GM12801 (cell line): ENCODE measurements around the gene PKP1.

Source experiments
- TF ChIP-seq, protein P1 (sequence below): IDR thresholded peaks from one replicate; pipeline ENCODE4 v1.5.1; 2011; ENCODE audit warnings: control low read depth; ENCODE audit not compliant: insufficient read length; ENCODE audit errors: extremely low read depth

The PKP1 gene

DNA sequence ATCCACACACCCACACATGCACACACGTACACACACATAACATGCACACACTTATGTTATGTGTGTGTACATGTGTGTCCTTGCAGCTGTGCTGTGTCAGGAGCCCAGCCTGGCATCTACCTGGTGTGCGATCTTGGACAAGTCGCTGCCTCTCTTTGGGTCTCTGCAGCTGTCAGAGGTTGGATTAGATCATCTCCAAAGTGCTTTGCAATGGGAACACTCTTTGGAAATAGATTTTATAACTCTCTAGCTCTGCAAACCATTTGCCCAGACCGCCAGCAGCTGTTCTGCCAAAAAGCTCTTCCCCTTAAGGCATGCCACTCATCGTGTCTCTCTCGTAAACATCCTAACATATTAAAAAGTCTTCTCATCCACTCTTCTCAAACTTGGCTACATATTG lies 4.7 kb downstream of the PKP1 start:
- TF ChIP-seq, protein P1, sequence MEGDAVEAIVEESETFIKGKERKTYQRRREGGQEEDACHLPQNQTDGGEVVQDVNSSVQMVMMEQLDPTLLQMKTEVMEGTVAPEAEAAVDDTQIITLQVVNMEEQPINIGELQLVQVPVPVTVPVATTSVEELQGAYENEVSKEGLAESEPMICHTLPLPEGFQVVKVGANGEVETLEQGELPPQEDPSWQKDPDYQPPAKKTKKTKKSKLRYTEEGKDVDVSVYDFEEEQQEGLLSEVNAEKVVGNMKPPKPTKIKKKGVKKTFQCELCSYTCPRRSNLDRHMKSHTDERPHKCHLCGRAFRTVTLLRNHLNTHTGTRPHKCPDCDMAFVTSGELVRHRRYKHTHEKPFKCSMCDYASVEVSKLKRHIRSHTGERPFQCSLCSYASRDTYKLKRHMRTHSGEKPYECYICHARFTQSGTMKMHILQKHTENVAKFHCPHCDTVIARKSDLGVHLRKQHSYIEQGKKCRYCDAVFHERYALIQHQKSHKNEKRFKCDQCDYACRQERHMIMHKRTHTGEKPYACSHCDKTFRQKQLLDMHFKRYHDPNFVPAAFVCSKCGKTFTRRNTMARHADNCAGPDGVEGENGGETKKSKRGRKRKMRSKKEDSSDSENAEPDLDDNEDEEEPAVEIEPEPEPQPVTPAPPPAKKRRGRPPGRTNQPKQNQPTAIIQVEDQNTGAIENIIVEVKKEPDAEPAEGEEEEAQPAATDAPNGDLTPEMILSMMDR: no peak

DNA sequence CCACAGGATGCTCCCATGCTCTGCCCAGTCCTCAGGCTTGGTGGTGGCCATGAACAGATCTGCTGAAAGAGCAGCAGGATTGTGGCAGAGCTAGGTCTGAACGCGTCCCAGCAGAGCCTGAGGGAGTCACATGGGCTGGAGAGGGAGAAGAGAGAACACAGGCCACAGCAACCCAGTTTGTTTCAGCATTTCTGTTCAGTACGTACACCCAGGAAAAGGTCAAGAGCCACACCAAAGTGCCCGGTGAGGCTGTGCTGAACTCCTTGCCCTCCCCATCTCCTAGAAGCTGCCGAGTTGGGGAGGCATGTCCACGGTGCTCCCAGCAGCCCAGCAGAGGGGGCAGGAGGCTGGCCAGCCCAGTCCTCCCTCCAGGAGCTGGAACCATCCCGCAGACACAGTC lies 5.5 kb downstream of the PKP1 start:
- TF ChIP-seq, protein P1: no peak

DNA sequence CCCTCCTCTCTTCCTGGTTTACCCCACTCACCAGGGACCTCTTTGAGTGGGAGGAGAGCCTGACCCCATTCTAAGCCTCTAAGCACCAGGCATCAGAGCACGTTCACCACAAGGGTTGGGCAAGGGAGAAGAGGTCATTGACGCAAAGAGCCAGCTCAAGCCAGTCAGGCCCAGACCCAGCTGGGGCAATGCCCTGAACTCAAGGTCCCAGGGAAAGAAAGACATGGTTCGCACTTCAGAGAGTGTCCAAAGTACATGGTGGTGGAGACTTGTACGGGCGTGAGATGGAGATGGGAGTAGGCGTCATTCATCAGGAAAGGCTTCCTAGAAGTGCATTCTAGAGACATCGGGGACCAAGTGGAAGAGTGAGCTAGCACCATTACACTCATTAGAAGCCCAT lies 7.2 kb downstream of the PKP1 start:
- TF ChIP-seq, protein P1: no peak

DNA sequence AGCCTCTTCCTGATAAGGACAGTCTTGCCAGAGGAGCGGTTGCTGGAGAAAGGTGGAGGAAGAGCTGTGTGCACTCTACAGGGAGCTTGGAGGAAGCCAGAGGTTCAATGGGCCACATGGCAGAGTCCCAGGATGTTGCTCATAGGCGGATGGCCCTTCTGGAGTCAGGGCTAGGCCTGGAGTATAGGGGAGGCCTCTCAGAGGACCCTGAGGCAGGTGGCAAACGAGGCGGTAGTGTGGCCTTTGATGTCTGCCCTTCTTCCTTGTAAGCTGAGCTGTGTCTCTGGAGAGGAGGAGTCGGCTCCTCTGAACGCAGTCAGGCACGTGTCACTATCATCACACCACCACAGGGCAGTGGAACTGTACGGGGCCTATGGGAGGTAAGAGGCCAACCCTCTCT lies 8.6 kb downstream of the PKP1 start:
- TF ChIP-seq, protein P1: no peak

DNA sequence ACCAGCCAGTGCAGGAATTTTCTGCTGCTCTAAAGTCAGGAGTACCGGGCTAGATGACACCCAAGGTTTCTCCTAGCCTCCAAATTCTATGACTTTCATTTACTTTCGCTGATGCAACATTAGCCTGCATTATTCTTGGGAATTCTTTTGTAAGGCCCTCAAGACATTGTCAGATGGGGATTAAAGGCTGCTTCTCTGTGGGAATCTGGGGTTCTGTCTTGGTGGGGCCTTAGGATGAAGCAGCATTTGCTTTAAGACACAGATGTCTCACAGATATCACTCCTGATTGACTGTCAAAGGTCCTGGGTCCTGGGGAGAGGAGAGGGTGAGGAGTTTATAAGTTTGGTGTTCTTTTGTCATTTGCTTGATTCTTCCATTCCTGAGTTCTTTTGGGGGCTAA lies 11.6 kb downstream of the PKP1 start:
- TF ChIP-seq, protein P1: no peak

DNA sequence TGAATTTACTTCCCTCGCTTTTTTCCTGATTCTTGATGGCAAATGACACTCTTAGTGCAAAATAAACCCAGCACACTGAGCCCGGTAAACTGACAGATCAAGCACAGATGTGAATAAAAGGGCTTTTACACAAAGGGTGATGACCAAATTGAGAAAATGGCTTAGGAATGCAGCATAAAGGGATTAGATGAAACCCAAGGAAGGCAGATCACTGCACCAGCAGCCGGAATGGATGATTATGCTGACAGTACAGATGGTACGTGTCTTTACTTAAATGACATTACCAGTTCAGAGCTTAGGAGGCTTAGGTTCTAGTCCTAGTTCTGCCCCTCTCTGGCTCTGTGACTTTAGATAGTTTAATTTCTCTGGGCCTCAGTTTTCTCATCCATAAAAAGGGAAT lies 12.0 kb downstream of the PKP1 start:
- TF ChIP-seq, protein P1: no peak

DNA sequence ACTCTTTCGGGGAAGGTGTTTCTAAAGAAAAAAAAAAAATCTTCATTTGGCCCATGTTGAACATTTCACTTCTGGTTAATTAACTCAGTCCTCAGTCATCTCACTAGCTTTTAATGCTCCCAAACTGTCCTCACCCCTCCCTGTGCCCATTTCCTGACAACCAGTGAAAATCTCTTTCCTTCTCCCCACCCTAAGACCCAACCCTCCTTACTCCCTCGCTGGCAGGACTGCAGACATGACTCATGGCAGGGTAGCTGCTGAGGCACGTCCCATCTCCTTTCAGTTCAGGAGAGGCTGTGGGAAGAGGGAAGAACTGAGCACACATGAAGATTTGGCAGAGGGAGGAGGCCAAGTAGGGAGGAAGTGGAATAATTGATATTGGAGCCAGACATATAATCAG lies 12.6 kb downstream of the PKP1 start:
- TF ChIP-seq, protein P1: no peak

DNA sequence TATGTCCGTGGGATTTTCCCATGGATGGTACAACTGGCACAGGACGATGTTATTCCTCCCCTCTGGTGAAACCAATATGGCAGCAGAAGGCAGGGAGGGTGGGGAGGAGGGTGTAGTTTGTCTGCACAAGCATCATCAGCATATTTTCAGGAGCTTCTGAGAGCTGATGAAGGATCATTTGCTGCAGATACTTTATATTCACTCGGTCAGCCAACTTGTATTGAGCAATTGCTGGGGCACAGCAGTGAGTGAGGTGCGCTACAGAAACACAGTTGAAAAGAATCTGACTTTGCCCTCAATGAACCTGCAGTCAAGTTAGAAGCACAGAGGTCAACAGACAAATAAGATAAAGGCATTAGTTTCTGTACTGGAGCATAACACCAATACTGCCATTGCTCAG lies 13.0 kb downstream of the PKP1 start:
- TF ChIP-seq, protein P1: no peak
